ENCODE data around the gene REM2. TPM values are rescaled to one million over a fixed set of nuclear protein-coding genes. Genes with fewer than 3 reads are reported as not detected.
"Not testable (repeated sequence)": the region's sequence is repeated elsewhere in the genome, so short reads cannot be mapped to it uniquely, and the experiment has no call there.

The REM2 gene
- total RNA-seq, 1 experiment from 2014 or later = 0.18 TPM

DNA sequence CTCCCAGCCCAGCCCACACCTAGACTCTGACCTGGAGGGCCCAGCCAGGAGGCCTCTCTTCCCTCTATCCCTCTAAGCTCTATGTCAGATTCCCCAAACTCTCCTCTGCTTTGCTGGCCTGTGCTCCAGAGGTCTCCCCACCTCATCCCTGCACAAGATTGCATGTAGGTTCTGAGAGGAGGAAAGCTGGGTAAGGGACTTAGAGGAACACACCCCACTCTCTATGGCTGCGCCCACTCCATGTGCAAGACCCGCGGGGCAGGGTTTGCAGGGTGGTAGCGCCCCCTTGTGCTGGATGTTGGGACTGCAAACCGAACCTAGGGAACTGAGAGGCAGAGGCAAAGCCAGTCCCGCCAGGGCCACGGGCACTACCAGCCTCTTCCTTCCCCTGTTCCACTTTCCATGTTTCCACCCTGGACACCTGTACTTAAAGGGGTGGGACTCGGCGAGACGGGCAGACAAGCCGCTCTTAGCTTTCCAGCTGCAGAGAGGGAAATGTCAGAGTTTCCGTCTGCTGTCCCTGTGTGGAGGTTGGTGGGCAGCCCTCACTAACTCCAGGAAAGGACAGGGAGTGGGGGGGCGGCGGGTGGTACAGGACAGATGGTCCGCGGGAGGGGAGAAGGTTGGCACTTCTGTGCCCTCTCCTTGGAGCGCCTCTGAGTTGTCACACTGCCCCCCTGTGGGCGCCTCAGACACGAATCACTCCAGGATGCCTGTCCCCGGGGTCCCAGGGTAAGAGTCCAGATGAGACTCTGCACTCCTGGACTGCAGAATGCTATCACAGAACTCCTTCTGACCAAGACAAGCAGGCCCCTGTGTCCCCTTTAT is 29.9 kb upstream of the REM2 start:
- POLR2A ChIA-PET (ENCODE audit: unreplicated experiment) = no interaction called here
- intact Hi-C loops (cut with micrococcal nuclease) = loop anchor here (1.0 to 10.0 kb wide), 7 partner anchors 18 to 458 kb away; partner anchors contain the start of gene LRP10

DNA sequence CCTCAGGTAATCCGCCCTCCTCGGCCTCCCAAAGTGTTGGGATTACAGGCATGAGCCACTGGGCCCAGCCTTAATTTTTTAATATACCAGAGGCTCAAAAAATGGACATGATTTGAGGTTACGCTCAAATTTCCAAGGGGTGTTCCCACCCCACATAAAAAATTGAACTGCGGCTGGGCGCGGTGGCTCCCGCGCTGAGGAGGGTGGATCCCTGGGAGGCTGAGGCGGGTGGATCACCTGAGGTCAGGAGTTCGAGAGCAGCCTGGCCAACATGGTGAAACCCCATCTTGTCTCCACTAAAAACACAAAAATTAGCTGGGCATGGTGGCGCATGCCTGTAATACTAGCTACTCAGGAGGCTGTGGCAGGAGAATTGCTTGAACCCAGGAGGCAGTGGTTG is 28.7 kb upstream of the REM2 start:
- not testable (repeated sequence) for H2AFZ ChIP-seq (ENCODE audit: low read length); H3K27ac ChIP-seq (ENCODE audit: low read length); H3F3A ChIP-seq (ENCODE audit: low read length, unreplicated experiment); H3K9ac ChIP-seq (ENCODE audit: low read length); BruUV-seq (replicated peaks); H3K4me3 ChIP-seq (ENCODE audit: low read length); H3K79me2 ChIP-seq (ENCODE audit: low read length); ATAC-seq; H3K9me3 ChIP-seq (ENCODE audit: low read length); DNase-seq; H3K9me2 ChIP-seq (replicated peaks; ENCODE audit: low read length); H3K36me3 ChIP-seq (ENCODE audit: low read depth, low read length); H3K4me2 ChIP-seq (ENCODE audit: low read length); H4K20me1 ChIP-seq (ENCODE audit: low read length); H3K27me3 ChIP-seq (ENCODE audit: low read length)
- ChIA-PET POLR2A (ENCODE audit: unreplicated experiment) (interaction anchor here (0.6 kb wide), 1 partner anchor 265 kb away, joined by 3 read pairs; no protein-coding TSS in a partner anchor), CTCF (interaction anchor here (0.5 kb wide), 1 partner anchor 76 kb away, joined by 3 read pairs; no protein-coding TSS in a partner anchor)
- H3K4me1 ChIP-seq (ENCODE audit: insufficient read depth, low read length) = peaks cover 40% of the 10 kb centered on the region
- intact Hi-C loops (cut with micrococcal nuclease) = loop anchor here (5.0 to 10.0 kb wide), 2 partner anchors 282 to 459 kb away; no protein-coding TSS in a partner anchor

More for the DNA sequence above, 29.9 kb upstream of the REM2 start:
- H2AFZ ChIP-seq (ENCODE audit: low read length) = peak overlapping the region; percentile 90
- H3K27me3 ChIP-seq (ENCODE audit: low read length) = no peaks in the 10 kb centered on the region
- H3K4me1 ChIP-seq (ENCODE audit: insufficient read depth, low read length) = peaks cover 40% of the 10 kb centered on the region
- no peaks in the 10 kb centered on the region for H4K20me1 ChIP-seq (ENCODE audit: low read length)
- H3K9ac ChIP-seq (ENCODE audit: low read length) = peak overlapping the region; percentile 74
- peak; percentile 93 for DNase-seq
- peak; percentile 68 for ATAC-seq
- TF ChIP-seq EZH2phosphoT487 (IDR thresholded peaks at IDR 0.05; ENCODE audit: borderline replicate concordance, low read length) (no peak), CTCF (conservative IDR thresholded peaks at IDR 0.05; ENCODE audit: low read depth, low read length) (peak; percentile 94)
- no peaks in the 10 kb centered on the region for H3K9me2 ChIP-seq (replicated peaks; ENCODE audit: low read length)
- no TSS peak for BruUV-seq (replicated peaks)
- H3F3A ChIP-seq (ENCODE audit: low read length, unreplicated experiment) = no peaks in the 10 kb centered on the region
- peak overlapping the region; percentile 97 for H3K27ac ChIP-seq (ENCODE audit: low read length)
- H3K36me3 ChIP-seq (ENCODE audit: low read depth, low read length) = no peaks in the 10 kb centered on the region
- peak overlapping the region; percentile 89 for H3K4me2 ChIP-seq (ENCODE audit: low read length)
- H3K4me3 ChIP-seq (ENCODE audit: low read length) = peak overlapping the region; percentile 68
- CTCF ChIA-PET = interaction anchor here (0.7 to 3.5 kb wide), 6 partner anchors 18 to 71 kb away, joined by 3 to 37 read pairs (median 4); no protein-coding TSS in a partner anchor
- no peaks in the 10 kb centered on the region for H3K79me2 ChIP-seq (ENCODE audit: low read length)
- H3K9me3 ChIP-seq (ENCODE audit: low read length) = no peaks in the 10 kb centered on the region

DNA sequence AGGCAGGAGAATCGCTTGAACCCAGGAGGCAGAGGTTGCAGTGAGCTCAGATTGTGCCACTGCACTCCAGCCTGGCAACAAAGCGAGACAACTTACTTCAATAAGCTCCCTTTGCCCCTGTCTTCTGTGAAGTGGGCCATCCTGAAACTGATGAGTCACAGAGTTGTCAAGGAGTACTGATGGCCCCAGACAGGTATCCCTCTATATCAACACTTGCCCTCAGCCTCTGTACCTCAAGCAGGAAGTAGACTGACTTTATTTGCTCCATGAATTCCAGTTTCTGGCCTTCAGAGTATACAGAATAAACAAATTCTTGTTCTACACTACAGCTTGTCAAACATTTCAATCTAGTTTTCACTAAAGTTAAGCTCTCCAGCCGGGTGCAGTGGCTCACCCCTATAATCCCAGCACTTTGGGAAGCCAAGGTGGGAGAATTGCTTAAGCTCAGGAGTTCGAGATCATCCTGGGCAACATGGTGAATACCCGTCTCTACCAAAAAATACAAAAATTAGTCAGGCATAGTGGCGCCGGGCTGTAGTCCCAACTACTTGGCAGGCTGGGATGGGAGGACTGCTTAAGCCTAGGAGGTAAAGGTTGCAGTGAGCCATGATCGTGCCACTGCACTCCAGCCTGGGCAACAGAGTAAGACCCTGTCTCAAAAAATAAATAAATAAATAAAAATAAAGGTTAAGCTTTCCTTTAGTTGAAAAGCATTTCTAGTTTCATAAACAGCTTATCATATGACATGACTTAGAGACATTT is 27.9 kb upstream of the REM2 start:
- Histone ChIP-seq H3K9me2 (replicated peaks; ENCODE audit: low read length) (no peaks in the 10 kb centered on the region), H3K4me3 (ENCODE audit: low read length) (no peak overlapping the region), H3F3A (ENCODE audit: low read length, unreplicated experiment) (no peaks in the 10 kb centered on the region), H3K36me3 (ENCODE audit: low read depth, low read length) (no peaks in the 10 kb centered on the region), H3K27ac (ENCODE audit: low read length) (no peak overlapping the region), H3K9ac (ENCODE audit: low read length) (no peak overlapping the region), H2AFZ (ENCODE audit: low read length) (no peak overlapping the region), H3K27me3 (ENCODE audit: low read length) (no peaks in the 10 kb centered on the region), H3K4me2 (ENCODE audit: low read length) (no peak overlapping the region), H3K4me1 (ENCODE audit: insufficient read depth, low read length) (peaks cover 37% of the 10 kb centered on the region), H4K20me1 (ENCODE audit: low read length) (no peaks in the 10 kb centered on the region), H3K9me3 (ENCODE audit: low read length) (no peaks in the 10 kb centered on the region), H3K79me2 (ENCODE audit: low read length) (no peaks in the 10 kb centered on the region)
- CTCF ChIA-PET = interaction anchor here (0.5 to 1.2 kb wide), 5 partner anchors 16 to 1453 kb away, joined by 3 to 5 read pairs (median 3); partner anchors contain the start of genes CIDEB and LRP10
- TF ChIP-seq EZH2 (IDR thresholded peaks at IDR 0.05; ENCODE audit: low read length, unreplicated experiment) (no peak), EZH2phosphoT487 (IDR thresholded peaks at IDR 0.05; ENCODE audit: borderline replicate concordance, low read length) (no peak), CTCF (conservative IDR thresholded peaks at IDR 0.05; ENCODE audit: low read depth, low read length) (no peak)
- BruUV-seq (replicated peaks) = no TSS peak
- POLR2A ChIA-PET (ENCODE audit: unreplicated experiment) = interaction anchor here (0.6 kb wide), 1 partner anchor 266 kb away, joined by 3 read pairs; no protein-coding TSS in a partner anchor
- intact Hi-C loops (cut with micrococcal nuclease) = loop anchor here (5.0 to 10.0 kb wide), 2 partner anchors 283 to 460 kb away; no protein-coding TSS in a partner anchor
- ATAC-seq (no peak), DNase-seq (peak; percentile 52)
